Measurements from ENCODE around the gene NOS1AP. TPM values are rescaled to one million over a fixed set of nuclear protein-coding genes. Genes with fewer than 3 reads are reported as not detected.

NOS1AP gene
- total RNA-seq, 1 experiment from 2014 or later = 14.7 TPM

DNA sequence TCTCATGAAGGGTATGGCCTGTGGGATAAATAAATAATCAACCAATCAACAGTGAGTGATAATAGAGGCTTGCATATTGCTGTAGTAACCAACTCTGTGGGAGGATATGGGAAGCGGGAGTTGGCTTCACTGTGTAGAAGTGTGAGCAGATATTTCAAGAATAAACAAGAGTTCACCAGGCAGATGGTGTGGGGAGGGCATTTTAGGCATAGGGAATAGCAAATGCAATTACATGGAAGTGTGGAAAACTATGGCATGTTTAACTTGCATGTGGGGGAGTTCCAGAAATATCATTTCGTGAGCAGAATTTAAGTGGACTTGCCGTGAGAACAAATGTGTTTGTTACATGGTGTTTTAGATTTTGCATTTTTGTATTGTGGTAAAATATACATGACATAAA, 211.9 kb downstream of the NOS1AP start:
- DNase-seq (ENCODE audit: low spot score) (no peak), ATAC-seq (no peak)
- H3K36me3 Mint-ChIP-seq = no peaks in the 10 kb centered on the region
- no peak overlapping the region for H3K4me3 Mint-ChIP-seq
- H3K9me3 Mint-ChIP-seq = no peaks in the 10 kb centered on the region
- peaks cover 13% of the 10 kb centered on the region for H3K4me1 Mint-ChIP-seq
- POLR2A ChIA-PET = no interaction called here
- no peaks in the 10 kb centered on the region for H3K27me3 Mint-ChIP-seq (ENCODE audit: low read depth)
- TF ChIP-seq HMGA2 (CRISPR knock-in tag; IDR thresholded peaks at IDR 0.05) = no peak
- no peak for TF ChIP-seq FOXJ3 (CRISPR knock-in tag; IDR thresholded peaks at IDR 0.05; ENCODE audit: borderline replicate concordance)
- no peak for TF ChIP-seq HMGXB4 (CRISPR knock-in tag; IDR thresholded peaks at IDR 0.05)
- no peak overlapping the region for H3K27ac Mint-ChIP-seq
- CTCF ChIA-PET = no interaction called here

- ChIA-PET CTCF (interaction anchor here (0.5 kb wide), 1 partner anchor 219 kb away, joined by 3 read pairs; no protein-coding TSS in a partner anchor), POLR2A (no interaction called here)
- no peak overlapping the region for H3K27ac Mint-ChIP-seq
- ATAC-seq (no peak), DNase-seq (ENCODE audit: low spot score) (no peak)
- H3K36me3 Mint-ChIP-seq = no peaks in the 10 kb centered on the region
- peaks cover 9% of the 10 kb centered on the region for H3K4me1 Mint-ChIP-seq
- H3K27me3 Mint-ChIP-seq (ENCODE audit: low read depth) = no peaks in the 10 kb centered on the region
- TF ChIP-seq TEAD1 (CRISPR knock-in tag; IDR thresholded peaks at IDR 0.05) = no peak
- TF ChIP-seq, protein P1, sequence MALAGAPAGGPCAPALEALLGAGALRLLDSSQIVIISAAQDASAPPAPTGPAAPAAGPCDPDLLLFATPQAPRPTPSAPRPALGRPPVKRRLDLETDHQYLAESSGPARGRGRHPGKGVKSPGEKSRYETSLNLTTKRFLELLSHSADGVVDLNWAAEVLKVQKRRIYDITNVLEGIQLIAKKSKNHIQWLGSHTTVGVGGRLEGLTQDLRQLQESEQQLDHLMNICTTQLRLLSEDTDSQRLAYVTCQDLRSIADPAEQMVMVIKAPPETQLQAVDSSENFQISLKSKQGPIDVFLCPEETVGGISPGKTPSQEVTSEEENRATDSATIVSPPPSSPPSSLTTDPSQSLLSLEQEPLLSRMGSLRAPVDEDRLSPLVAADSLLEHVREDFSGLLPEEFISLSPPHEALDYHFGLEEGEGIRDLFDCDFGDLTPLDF (CRISPR knock-in tag; IDR thresholded peaks at IDR 0.05) = no peak
- H3K9me3 Mint-ChIP-seq = no peaks in the 10 kb centered on the region
- H3K4me3 Mint-ChIP-seq = no peak overlapping the region
Measured at GRCh38 chr1:162283657-162284056, 214.2 kb downstream of the NOS1AP start.

DNA sequence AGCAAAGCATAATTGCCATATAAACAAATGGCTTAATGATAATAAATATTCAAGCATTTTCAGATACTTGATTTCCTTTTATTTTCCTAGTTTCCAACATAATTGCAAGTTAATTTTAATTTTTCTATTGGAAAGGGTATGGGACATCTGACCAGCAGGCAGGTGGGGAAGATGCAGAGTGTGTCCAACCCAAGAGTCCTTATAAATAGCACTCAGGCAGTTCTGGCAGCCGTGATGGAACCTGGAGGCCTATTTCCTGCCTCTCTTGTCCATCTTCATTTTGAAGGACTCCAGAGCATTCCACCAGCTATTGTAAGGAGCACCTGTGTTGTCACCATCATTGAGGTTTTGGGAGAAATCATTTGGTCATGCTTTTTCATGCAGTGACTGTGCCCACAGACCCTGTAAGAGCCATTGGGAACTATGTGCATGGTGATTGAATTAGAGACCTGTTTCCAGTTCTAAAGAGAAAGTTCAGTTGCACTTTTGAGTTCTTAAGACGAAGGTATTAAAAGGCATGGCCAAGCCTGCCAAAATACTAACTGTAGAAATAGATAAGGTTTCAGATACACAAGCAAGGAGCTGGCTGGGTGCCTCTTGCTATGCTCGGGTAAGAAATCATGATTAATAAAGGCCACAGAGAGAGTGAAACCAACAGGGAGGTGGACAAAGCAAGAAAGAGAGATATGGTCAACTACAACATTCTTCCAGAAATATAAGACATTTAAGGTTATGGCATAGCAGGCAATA, 214.9 kb downstream of the NOS1AP start:
- Mint-ChIP-seq H3K27ac (no peak overlapping the region), H3K4me3 (no peak overlapping the region), H3K36me3 (no peaks in the 10 kb centered on the region), H3K9me3 (no peaks in the 10 kb centered on the region), H3K4me1 (peaks cover 9% of the 10 kb centered on the region), H3K27me3 (ENCODE audit: low read depth) (no peaks in the 10 kb centered on the region)
- TF ChIP-seq IRF1 (CRISPR knock-in tag; IDR thresholded peaks at IDR 0.05) (no peak), RELA (CRISPR knock-in tag; IDR thresholded peaks at IDR 0.05; ENCODE audit: borderline replicate concordance) (no peak), PRDM15 (CRISPR knock-in tag; IDR thresholded peaks at IDR 0.05) (no peak), ZNF416 (CRISPR knock-in tag; IDR thresholded peaks at IDR 0.05) (no peak), ZNF317 (CRISPR knock-in tag; IDR thresholded peaks at IDR 0.05; ENCODE audit: borderline replicate concordance, low read depth) (no peak), JAZF1 (CRISPR knock-in tag; IDR thresholded peaks at IDR 0.05) (no peak), JUN (CRISPR knock-in tag; IDR thresholded peaks at IDR 0.05) (no peak), SMAD3 (CRISPR knock-in tag; IDR thresholded peaks at IDR 0.05; ENCODE audit: borderline replicate concordance) (no peak), FOXP1 (CRISPR knock-in tag; IDR thresholded peaks at IDR 0.05; ENCODE audit: borderline replicate concordance) (no peak), SMAD4 (CRISPR knock-in tag; IDR thresholded peaks at IDR 0.05) (no peak), ZNF671 (CRISPR knock-in tag; IDR thresholded peaks at IDR 0.05) (no peak)
- TF ChIP-seq, protein P2, sequence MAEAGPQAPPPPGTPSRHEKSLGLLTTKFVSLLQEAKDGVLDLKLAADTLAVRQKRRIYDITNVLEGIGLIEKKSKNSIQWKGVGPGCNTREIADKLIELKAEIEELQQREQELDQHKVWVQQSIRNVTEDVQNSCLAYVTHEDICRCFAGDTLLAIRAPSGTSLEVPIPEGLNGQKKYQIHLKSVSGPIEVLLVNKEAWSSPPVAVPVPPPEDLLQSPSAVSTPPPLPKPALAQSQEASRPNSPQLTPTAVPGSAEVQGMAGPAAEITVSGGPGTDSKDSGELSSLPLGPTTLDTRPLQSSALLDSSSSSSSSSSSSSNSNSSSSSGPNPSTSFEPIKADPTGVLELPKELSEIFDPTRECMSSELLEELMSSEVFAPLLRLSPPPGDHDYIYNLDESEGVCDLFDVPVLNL (CRISPR knock-in tag; IDR thresholded peaks at IDR 0.05; ENCODE audit: borderline replicate concordance, low read depth) = no peak
- TF ChIP-seq, protein P3, sequence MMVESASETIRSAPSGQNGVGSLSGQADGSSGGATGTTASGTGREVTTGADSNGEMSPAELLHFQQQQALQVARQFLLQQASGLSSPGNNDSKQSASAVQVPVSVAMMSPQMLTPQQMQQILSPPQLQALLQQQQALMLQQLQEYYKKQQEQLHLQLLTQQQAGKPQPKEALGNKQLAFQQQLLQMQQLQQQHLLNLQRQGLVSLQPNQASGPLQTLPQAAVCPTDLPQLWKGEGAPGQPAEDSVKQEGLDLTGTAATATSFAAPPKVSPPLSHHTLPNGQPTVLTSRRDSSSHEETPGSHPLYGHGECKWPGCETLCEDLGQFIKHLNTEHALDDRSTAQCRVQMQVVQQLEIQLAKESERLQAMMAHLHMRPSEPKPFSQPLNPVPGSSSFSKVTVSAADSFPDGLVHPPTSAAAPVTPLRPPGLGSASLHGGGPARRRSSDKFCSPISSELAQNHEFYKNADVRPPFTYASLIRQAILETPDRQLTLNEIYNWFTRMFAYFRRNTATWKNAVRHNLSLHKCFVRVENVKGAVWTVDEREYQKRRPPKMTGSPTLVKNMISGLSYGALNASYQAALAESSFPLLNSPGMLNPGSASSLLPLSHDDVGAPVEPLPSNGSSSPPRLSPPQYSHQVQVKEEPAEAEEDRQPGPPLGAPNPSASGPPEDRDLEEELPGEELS (CRISPR knock-in tag; IDR thresholded peaks at IDR 0.05) = no peak
- TF ChIP-seq, protein P4, sequence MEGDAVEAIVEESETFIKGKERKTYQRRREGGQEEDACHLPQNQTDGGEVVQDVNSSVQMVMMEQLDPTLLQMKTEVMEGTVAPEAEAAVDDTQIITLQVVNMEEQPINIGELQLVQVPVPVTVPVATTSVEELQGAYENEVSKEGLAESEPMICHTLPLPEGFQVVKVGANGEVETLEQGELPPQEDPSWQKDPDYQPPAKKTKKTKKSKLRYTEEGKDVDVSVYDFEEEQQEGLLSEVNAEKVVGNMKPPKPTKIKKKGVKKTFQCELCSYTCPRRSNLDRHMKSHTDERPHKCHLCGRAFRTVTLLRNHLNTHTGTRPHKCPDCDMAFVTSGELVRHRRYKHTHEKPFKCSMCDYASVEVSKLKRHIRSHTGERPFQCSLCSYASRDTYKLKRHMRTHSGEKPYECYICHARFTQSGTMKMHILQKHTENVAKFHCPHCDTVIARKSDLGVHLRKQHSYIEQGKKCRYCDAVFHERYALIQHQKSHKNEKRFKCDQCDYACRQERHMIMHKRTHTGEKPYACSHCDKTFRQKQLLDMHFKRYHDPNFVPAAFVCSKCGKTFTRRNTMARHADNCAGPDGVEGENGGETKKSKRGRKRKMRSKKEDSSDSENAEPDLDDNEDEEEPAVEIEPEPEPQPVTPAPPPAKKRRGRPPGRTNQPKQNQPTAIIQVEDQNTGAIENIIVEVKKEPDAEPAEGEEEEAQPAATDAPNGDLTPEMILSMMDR (IDR thresholded peaks at IDR 0.05) = no peak
- ChIA-PET POLR2A (no interaction called here), CTCF (interaction anchor here (0.5 to 1.3 kb wide), 3 partner anchors 8 to 228 kb away, joined by 3 to 5 read pairs (median 4); no protein-coding TSS in a partner anchor)
- ATAC-seq (no peak), DNase-seq (ENCODE audit: low spot score) (no peak)

All from WTC11 (cell line).